IMR-90 (cell line): ENCODE measurements around the gene OR2V2. TPM values are rescaled to one million over a fixed set of nuclear protein-coding genes. Genes with fewer than 3 reads are reported as not detected.

Experiments used
- ATAC-seq: fragments of 200-7000 bp; cut with Tn5 transposase; 2 replicates; pipeline ENCODE4 v1.9.1; 2020; ENCODE audit warnings: low read depth, mild to moderate bottlenecking, moderate library complexity
- BruUV-seq: library from RNA; stranded (reverse); fragments of 400-500 nt; replicated peaks from 2 replicates; lab custom pipeline; 2021; lab: Mats Ljungman, UMichigan
- CTCF ChIA-PET: fragments of 300-600 bp; formaldehyde crosslinking; extraction: SDS; loops from one replicate; lab custom pipeline; 2021; ENCODE audit warnings: antibody characterized with exemption; lab: Yijun Ruan, JAX
- POLR2A ChIA-PET: fragments of 300-600 bp; sonication (Branson Sonifier 250); formaldehyde crosslinking; loops from one replicate; lab custom pipeline; 2022; ENCODE audit warnings: antibody characterized with exemption; ENCODE audit not compliant: unreplicated experiment; lab: Charles Lee
- DNase-seq: peaks from one replicate; pipeline ENCODE4 v3.0.0; 2013
- H2AFZ ChIP-seq: replicated peaks from 2 replicates; pipeline ENCODE3; 2013; ENCODE audit warnings: low read length, mild to moderate bottlenecking; ENCODE audit not compliant: poor library complexity
- H2AK5ac ChIP-seq: 2 replicates; pipeline ENCODE4 v1.6.1; 2013; ENCODE audit warnings: low read depth, low read length, inconsistent platforms
- H2AK9ac ChIP-seq: replicated peaks from 2 replicates; pipeline ENCODE3; 2013; ENCODE audit warnings: mild to moderate bottlenecking, low read depth, low read length, moderate library complexity; ENCODE audit not compliant: poor library complexity
- H2BK120ac ChIP-seq: 2 replicates; pipeline ENCODE4 v1.6.1; 2013; ENCODE audit warnings: low read depth, low read length, inconsistent platforms
- H2BK15ac ChIP-seq: 3 replicates; pipeline ENCODE4 v1.6.1; 2013; ENCODE audit warnings: low read depth, low read length, inconsistent platforms
- H2BK20ac ChIP-seq: 2 replicates; pipeline ENCODE4 v1.6.1; 2013; ENCODE audit warnings: low read depth, mild to moderate bottlenecking, inconsistent platforms, low read length, moderate library complexity
- H2BK5ac ChIP-seq: 2 replicates; pipeline ENCODE4 v1.6.1; 2013; ENCODE audit warnings: mild to moderate bottlenecking, low read depth, low read length, inconsistent platforms; ENCODE audit not compliant: poor library complexity, severe bottlenecking
- H3K14ac ChIP-seq: replicated peaks from 2 replicates; pipeline ENCODE4 v1.6.1; 2013; ENCODE audit warnings: low read depth, low read length, inconsistent platforms
- H3K18ac ChIP-seq: 2 replicates; pipeline ENCODE4 v1.6.1; 2013; ENCODE audit warnings: low read depth, low read length, control low read depth
- H3K23ac ChIP-seq: 2 replicates; pipeline ENCODE4 v1.6.1; 2013; ENCODE audit warnings: low read depth, low read length, inconsistent platforms
- H3K27ac ChIP-seq: 2 replicates; pipeline ENCODE4 v1.5.1; 2013; ENCODE audit warnings: mild to moderate bottlenecking, control low read depth, low read length; ENCODE audit not compliant: insufficient read depth
- H3K27me3 ChIP-seq: 2 replicates; pipeline ENCODE4 v1.6.1; 2013; ENCODE audit warnings: low read length; ENCODE audit not compliant: control insufficient read depth, insufficient read depth
- H3K36me3 ChIP-seq: 2 replicates; pipeline ENCODE4 v1.6.1; 2013; ENCODE audit warnings: low read length, mixed read lengths; ENCODE audit not compliant: control insufficient read depth, insufficient read depth
- H3K4ac ChIP-seq: 2 replicates; pipeline ENCODE4 v1.6.1; 2013; ENCODE audit warnings: low read depth, low read length, inconsistent platforms
- H3K4me1 ChIP-seq: 2 replicates; pipeline ENCODE4 v1.6.1; 2013; ENCODE audit warnings: low read length, mixed read lengths; ENCODE audit not compliant: control insufficient read depth, insufficient read depth
- H3K4me2 ChIP-seq: 2 replicates; pipeline ENCODE4 v1.6.1; 2013; ENCODE audit warnings: low read depth, mild to moderate bottlenecking, control low read depth, low read length, moderate library complexity
- H3K4me3 ChIP-seq: 2 replicates; pipeline ENCODE4 v1.5.1; 2013; ENCODE audit warnings: low read depth, mild to moderate bottlenecking, control low read depth, low read length, moderate library complexity; ENCODE audit not compliant: insufficient read depth
- H3K56ac ChIP-seq: 2 replicates; pipeline ENCODE4 v1.6.1; 2013; ENCODE audit warnings: low read length, inconsistent platforms; ENCODE audit not compliant: insufficient read depth; ENCODE audit errors: extremely low read depth
- H3K79me1 ChIP-seq, 2 experiments: 2 replicates each; pipeline ENCODE4 v1.6.1; 2013; ENCODE audit warnings: low read length in 2 of 2, inconsistent platforms in 1 of 2, low read depth in 1 of 2
- H3K9ac ChIP-seq: 2 replicates; pipeline ENCODE4 v1.6.1; 2013; ENCODE audit warnings: low read depth, low read length, control low read depth
- H3K9me1 ChIP-seq: 2 replicates; pipeline ENCODE4 v1.6.1; 2013; ENCODE audit warnings: low read length, inconsistent platforms; ENCODE audit not compliant: insufficient read depth
- H3K9me3 ChIP-seq: 2 replicates; pipeline ENCODE4 v1.6.1; 2013; ENCODE audit warnings: low read length; ENCODE audit not compliant: control insufficient read depth, insufficient read depth
- H4K20me1 ChIP-seq: 2 replicates; pipeline ENCODE4 v1.6.1; 2013; ENCODE audit warnings: low read length, inconsistent platforms; ENCODE audit not compliant: insufficient read depth
- H4K5ac ChIP-seq: 2 replicates; pipeline ENCODE4 v1.6.1; 2013; ENCODE audit warnings: mild to moderate bottlenecking, low read depth, low read length, control low read depth
- H4K8ac ChIP-seq, 2 experiments: 2 replicates each; pipeline ENCODE4 v1.6.1; 2013; ENCODE audit warnings: low read depth in 2 of 2, low read length in 2 of 2, control low read depth in 1 of 2, inconsistent platforms in 1 of 2
- H4K91ac ChIP-seq: 2 replicates; pipeline ENCODE4 v1.6.1; 2013; ENCODE audit warnings: low read depth, low read length, inconsistent platforms; ENCODE audit not compliant: insufficient read depth
- BHLHE40 ChIP-seq: fragments of 150-350 bp; IDR thresholded peaks from 2 replicates; pipeline ENCODE4 v1.6.1; 2016; ENCODE audit warnings: mild to moderate bottlenecking, low read depth, low read length
- CEBPB ChIP-seq: IDR thresholded peaks from 2 replicates; pipeline ENCODE4 v1.6.1; 2012; ENCODE audit warnings: low read depth, low read length, improper control_type of control experiment
- CHD1 ChIP-seq: IDR thresholded peaks from 2 replicates; pipeline ENCODE4 v1.6.1; 2012; ENCODE audit warnings: low read depth, low read length, improper control_type of control experiment
- FOS ChIP-seq: fragments of 150-350 bp; IDR thresholded peaks from 2 replicates; pipeline ENCODE4 v1.6.1; 2016; ENCODE audit warnings: low read depth, low read length
- MAFK ChIP-seq: IDR thresholded peaks from 2 replicates; pipeline ENCODE4 v1.6.1; 2012; ENCODE audit warnings: low read depth, low read length, improper control_type of control experiment
- MAZ ChIP-seq: IDR thresholded peaks from 2 replicates; pipeline ENCODE4 v1.6.1; 2012; ENCODE audit warnings: low read depth, mild to moderate bottlenecking, low read length, improper control_type of control experiment, moderate library complexity, borderline replicate concordance
- MXI1 ChIP-seq: IDR thresholded peaks from 2 replicates; pipeline ENCODE4 v1.6.1; 2012; ENCODE audit warnings: low read depth, mild to moderate bottlenecking, low read length, moderate library complexity, borderline replicate concordance
- NFE2L2 ChIP-seq: fragments of 150-350 bp; IDR thresholded peaks from 2 replicates; pipeline ENCODE4 v1.6.1; 2016; ENCODE audit warnings: low read depth, mild to moderate bottlenecking, low read length
- POLR2A ChIP-seq: IDR thresholded peaks from 2 replicates; pipeline ENCODE4 v1.6.1; 2012; ENCODE audit warnings: mild to moderate bottlenecking, low read depth, low read length
- RAD21 ChIP-seq: IDR thresholded peaks from 2 replicates; pipeline ENCODE4 v1.6.1; 2012; ENCODE audit warnings: low read length, improper control_type of control experiment
- RCOR1 ChIP-seq: IDR thresholded peaks from 2 replicates; pipeline ENCODE4 v1.6.1; 2012; ENCODE audit warnings: mild to moderate bottlenecking, low read length, improper control_type of control experiment; ENCODE audit not compliant: insufficient replicate concordance
- RFX5 ChIP-seq: IDR thresholded peaks from 2 replicates; pipeline ENCODE4 v1.8.0; 2012; ENCODE audit warnings: low read depth, mild to moderate bottlenecking, low read length, moderate library complexity
- SMC3 ChIP-seq: fragments of 150-350 bp; IDR thresholded peaks from 2 replicates; pipeline ENCODE4 v1.6.1; 2016; ENCODE audit warnings: low read depth, mild to moderate bottlenecking, antibody characterized with exemption, low read length, moderate library complexity
- WGBS, 2 experiments: methylation state at CpG; one replicate each; pipeline versions ENCODE4 v1.1.5 to v1.1.7; 2013; ENCODE audit warnings: missing lambda C conversion rate in 2 of 2; ENCODE audit not compliant: insufficient read length in 1 of 2; ENCODE audit errors: extremely low coverage in 2 of 2; 5-methylcytosine and 5-hydroxymethylcytosine counted together
- dilution Hi-C: fragments of 300-500 bp; cut with HindIII; formaldehyde crosslinking; loops from one replicate; pipeline ENCODE4 v1.14.3; 2018; ENCODE audit warnings: low sequenced_read_pairs; ENCODE audit not compliant: unreplicated experiment
- in situ Hi-C: fragments of 300-500 bp; cut with MboI; formaldehyde crosslinking; loops from 3 replicates; pipeline ENCODE4 v1.14.3; 2019; ENCODE audit warnings: low sequenced_read_pairs, inconsistent platforms, mixed read lengths
- intact Hi-C: fragments of 100-400 bp; cut with micrococcal nuclease; formaldehyde crosslinking; loops from 2 replicates; pipeline ENCODE4 v1.10.0; 2022
- polyA plus RNA-seq, 3 experiments: library from polyadenylated mRNA; depleted of rRNA; stranded (reverse); fragments of >200 nt; gene quantifications; 2 replicates each; pipeline ENCODE4 v1.2.3, GENCODE V29; 2012; ENCODE audit warnings: low replicate concordance in 1 of 3
- total RNA-seq: library from RNA; depleted of rRNA; stranded (reverse); fragments of >200 nt; gene quantifications from 2 replicates; pipeline ENCODE4 v1.2.3, GENCODE V29; 2012
- TF ChIP-seq, protein P1 (sequence below): fragments of 150-350 bp; IDR thresholded peaks from 2 replicates; pipeline ENCODE4 v1.6.1; 2017; ENCODE audit warnings: mild to moderate bottlenecking, antibody characterized with exemption, low read length, low read depth
- TF ChIP-seq, protein P2 (sequence below): conservative IDR thresholded peaks from 2 replicates; pipeline ENCODE4 v1.5.1; 2012; ENCODE audit warnings: mild to moderate bottlenecking, low read depth, low read length, improper control_type of control experiment

OR2V2 gene
- total and polyA plus RNA-seq, 2 of the 4 experiments (the other 2 are of a cell fraction), result not detected

DNA sequence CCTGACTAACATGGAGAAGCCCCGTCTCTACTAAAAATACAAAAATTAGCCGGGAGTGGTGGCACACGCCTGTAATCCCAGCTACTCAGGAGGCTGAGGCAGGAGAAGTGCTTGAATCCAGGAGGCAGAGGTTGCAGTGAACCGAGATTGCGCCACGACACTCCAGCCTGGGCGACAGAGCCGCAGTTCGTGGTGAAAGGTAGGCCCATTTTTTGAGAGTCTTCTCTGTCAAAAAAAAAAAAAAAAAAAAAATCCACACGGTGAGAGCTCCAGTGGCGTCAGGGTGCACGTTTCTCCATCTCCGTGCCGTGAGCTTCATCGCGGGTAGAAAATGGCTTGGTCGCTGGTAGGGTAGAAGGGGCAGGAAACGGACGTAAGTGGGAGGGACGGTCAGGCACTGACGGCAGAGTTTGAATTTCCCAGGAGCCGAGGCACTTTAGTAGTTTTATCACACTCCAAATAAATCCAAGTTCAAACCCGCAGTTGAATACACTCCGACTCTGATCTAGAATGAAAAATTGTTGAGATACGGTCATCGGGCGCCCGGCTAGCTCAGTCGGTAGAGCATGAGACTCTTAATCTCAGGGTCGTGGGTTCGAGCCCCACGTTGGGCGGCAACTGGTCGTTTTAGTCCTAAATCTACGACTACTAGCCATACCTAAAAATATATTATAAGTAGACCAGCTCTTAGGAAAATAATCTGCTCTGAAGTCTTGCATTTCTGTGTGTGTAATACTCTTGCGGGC, 60.0 kb downstream of the OR2V2 start:
- intact Hi-C loops (loop anchor here (1.0 kb wide), 4 partner anchors 11 to 36 kb away; partner anchors contain the start of gene RACK1), dilution Hi-C loops (no loop called here), in situ Hi-C loops (no loop called here)
- peak overlapping the region; percentile 59 for H3K9ac ChIP-seq
- CTCF ChIA-PET, result interaction anchor here (0.7 to 1.3 kb wide), 5 partner anchors 15 to 654 kb away, joined by 3 to 10 read pairs (median 4); no protein-coding TSS in a partner anchor
- H4K5ac ChIP-seq, result no peak overlapping the region
- H3K4me3 ChIP-seq, result peak overlapping the region; percentile 72
- POLR2A ChIA-PET, result interaction anchor here (0.6 to 1.3 kb wide), 3 partner anchors 9 to 915 kb away, joined by 3 read pairs; partner anchors contain the start of gene TRIM41
- H2BK5ac ChIP-seq, result peak overlapping the region; percentile 48
- no peak overlapping the region; the same call in 1 of the 2 replicates for H4K91ac ChIP-seq
- no peaks in the 10 kb centered on the region for H3K79me1 ChIP-seq
- no peaks in the 10 kb centered on the region for H3K9me3 ChIP-seq
- H3K4ac ChIP-seq, result 0 out of 2 replicates have a peak overlapping the region, but pooled peaks have one; percentile 9
- peak overlapping the region; percentile 94 for H3K4me2 ChIP-seq
- H2BK20ac ChIP-seq, result no peak overlapping the region
- peak overlapping the region; percentile 27 for H3K14ac ChIP-seq
- H2BK120ac ChIP-seq, result no peak overlapping the region
- H3K18ac ChIP-seq, result no peak overlapping the region
- H3K27me3 ChIP-seq, result no peaks in the 10 kb centered on the region; the same call in 1 of the 2 replicates
- peak overlapping the region; percentile 17; the same call in 1 of the 2 replicates for H2AK5ac ChIP-seq
- BruUV-seq, result no TSS peak
- H2AFZ ChIP-seq, result peak overlapping the region; percentile 92
- peak; percentile 77 for ATAC-seq
- H2BK15ac ChIP-seq, result no peak overlapping the region
- H2AK9ac ChIP-seq, result peak overlapping the region; percentile 95
- no peak overlapping the region for H3K23ac ChIP-seq
- peaks cover 4% of the 10 kb centered on the region; the same call in 1 of the 2 replicates for H3K4me1 ChIP-seq
- H3K56ac ChIP-seq, result peak overlapping the region; percentile 56
- H3K9me1 ChIP-seq, result 0 out of 2 replicates have a peak, but pooled peaks cover 6% of the 10 kb centered on the region
- no peaks in the 10 kb centered on the region for H3K36me3 ChIP-seq
- no CpG with 5 or more reads among the region's 36 CpGs for WGBS, 2 experiments
- peak overlapping the region; percentile 42 for H3K27ac ChIP-seq
- peak overlapping the region in 1 of 2 experiments; percentile 33; a peak in 1 of 4 replicates for H4K8ac ChIP-seq
- DNase-seq, result peak; percentile 93
- H4K20me1 ChIP-seq, result no peaks in the 10 kb centered on the region
- TF ChIP-seq CEBPB, result 0 out of 2 replicates have a peak, but pooled peaks have one; percentile 38
- no peak for TF ChIP-seq RAD21
- no peak for TF ChIP-seq MXI1
- peak; percentile 19 for TF ChIP-seq RCOR1
- no peak for TF ChIP-seq RFX5
- TF ChIP-seq, protein P1, sequence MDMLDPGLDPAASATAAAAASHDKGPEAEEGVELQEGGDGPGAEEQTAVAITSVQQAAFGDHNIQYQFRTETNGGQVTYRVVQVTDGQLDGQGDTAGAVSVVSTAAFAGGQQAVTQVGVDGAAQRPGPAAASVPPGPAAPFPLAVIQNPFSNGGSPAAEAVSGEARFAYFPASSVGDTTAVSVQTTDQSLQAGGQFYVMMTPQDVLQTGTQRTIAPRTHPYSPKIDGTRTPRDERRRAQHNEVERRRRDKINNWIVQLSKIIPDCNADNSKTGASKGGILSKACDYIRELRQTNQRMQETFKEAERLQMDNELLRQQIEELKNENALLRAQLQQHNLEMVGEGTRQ, result no peak
- TF ChIP-seq SMC3, result no peak
- TF ChIP-seq FOS, result peak; percentile 92
- no peak for TF ChIP-seq MAZ
- no peak for TF ChIP-seq POLR2A
- TF ChIP-seq, protein P2, sequence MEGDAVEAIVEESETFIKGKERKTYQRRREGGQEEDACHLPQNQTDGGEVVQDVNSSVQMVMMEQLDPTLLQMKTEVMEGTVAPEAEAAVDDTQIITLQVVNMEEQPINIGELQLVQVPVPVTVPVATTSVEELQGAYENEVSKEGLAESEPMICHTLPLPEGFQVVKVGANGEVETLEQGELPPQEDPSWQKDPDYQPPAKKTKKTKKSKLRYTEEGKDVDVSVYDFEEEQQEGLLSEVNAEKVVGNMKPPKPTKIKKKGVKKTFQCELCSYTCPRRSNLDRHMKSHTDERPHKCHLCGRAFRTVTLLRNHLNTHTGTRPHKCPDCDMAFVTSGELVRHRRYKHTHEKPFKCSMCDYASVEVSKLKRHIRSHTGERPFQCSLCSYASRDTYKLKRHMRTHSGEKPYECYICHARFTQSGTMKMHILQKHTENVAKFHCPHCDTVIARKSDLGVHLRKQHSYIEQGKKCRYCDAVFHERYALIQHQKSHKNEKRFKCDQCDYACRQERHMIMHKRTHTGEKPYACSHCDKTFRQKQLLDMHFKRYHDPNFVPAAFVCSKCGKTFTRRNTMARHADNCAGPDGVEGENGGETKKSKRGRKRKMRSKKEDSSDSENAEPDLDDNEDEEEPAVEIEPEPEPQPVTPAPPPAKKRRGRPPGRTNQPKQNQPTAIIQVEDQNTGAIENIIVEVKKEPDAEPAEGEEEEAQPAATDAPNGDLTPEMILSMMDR, result no peak
- no peak; the same call in 1 of the 2 replicates for TF ChIP-seq CHD1
- no peak for TF ChIP-seq NFE2L2
- TF ChIP-seq MAFK, result no peak
- TF ChIP-seq BHLHE40, result peak; percentile 67
